ENCODE measurements around the gene CCDC141. TPM values are rescaled to one million over a fixed set of nuclear protein-coding genes. Genes with fewer than 3 reads are reported as not detected.

CCDC141 gene
- total and polyA plus RNA-seq, 2 of the 13 experiments (the other 11 are each of a cell fraction or from before 2014, with no cell fraction given) = not detected

GRCh38 chr2:179021258-179021657 is 28.7 kb downstream of the CCDC141 start:
- ATAC-seq (no peak), FAIRE-seq (no peak), DNase-seq (ENCODE audit: low spot score) (no peak)
- H3K36me3 ChIP-seq (replicated peaks in 1 of 2; ENCODE audit: control insufficient read depth in 1 of 2, insufficient read depth in 2 of 2, low read length in 2 of 2) = no peaks in the 10 kb centered on the region
- TF ChIP-seq NR2F1 (CRISPR knock-in tag; IDR thresholded peaks at IDR 0.05) (no peak), ATM (IDR thresholded peaks at IDR 0.05; ENCODE audit: borderline replicate concordance) (no peak), ZNF382 (CRISPR knock-in tag; IDR thresholded peaks at IDR 0.05; ENCODE audit: borderline replicate concordance) (no peak), ZNF616 (CRISPR knock-in tag; IDR thresholded peaks at IDR 0.05; ENCODE audit: low read depth) (no peak), MYC (CRISPR knock-in tag; IDR thresholded peaks at IDR 0.05; ENCODE audit: borderline replicate concordance) (no peak), GZF1 (CRISPR knock-in tag; IDR thresholded peaks at IDR 0.05) (no peak), ZNF230 (CRISPR knock-in tag; IDR thresholded peaks at IDR 0.05) (no peak), ZNF263 (CRISPR knock-in tag; IDR thresholded peaks at IDR 0.05) (no peak), ZNF333 (CRISPR knock-in tag; IDR thresholded peaks at IDR 0.05; ENCODE audit: borderline replicate concordance) (no peak)
- no peak overlapping the region for H3K27ac ChIP-seq (ENCODE audit: extremely low read length, insufficient read depth, low read length)
- in situ Hi-C loops (cut with HindIII; ENCODE audit: extremely low pct_ligation_motif_present, low pct_unique_long_range_greater_than_20kb) = no loop called here
- no peaks in the 10 kb centered on the region for H3K27me3 ChIP-seq (ENCODE audit: control insufficient read depth in 1 of 2, insufficient read depth in 2 of 2, low read length in 2 of 2)
- ChIA-PET POLR2A (no interaction called here), CTCF (ENCODE audit: low intra/inter-chr PET ratio, low total read pairs) (no interaction called here)
- no TSS peak for BruUV-seq (replicated peaks)
- H3K79me2 ChIP-seq (ENCODE audit: insufficient read depth, low read length) = no peaks in the 10 kb centered on the region
- no peaks in the 10 kb centered on the region for H3K4me1 ChIP-seq (ENCODE audit: insufficient read depth, low read length)
- no peak overlapping the region for H3K4me3 ChIP-seq (replicated peaks in 1 of 3; ENCODE audit: insufficient read depth in 1 of 3, low read depth in 2 of 3, low read length in 3 of 3)
- intact Hi-C loops (cut with micrococcal nuclease; ENCODE audit: unreplicated experiment) = no loop called here
- no peak overlapping the region for H2AFZ ChIP-seq (ENCODE audit: low read length)
- WGBS (ENCODE audit: low lambda C conversion rate) = 30% methylated on average over 2 of the region's 2 CpGs
- no peak overlapping the region for H3K4me2 ChIP-seq (ENCODE audit: low read depth, low read length)
- no peak overlapping the region for H3K9ac ChIP-seq (ENCODE audit: insufficient read depth, low read depth, low read length)
- no peaks in the 10 kb centered on the region for H4K20me1 ChIP-seq (ENCODE audit: insufficient read depth, low read length)
- H3K9me3 ChIP-seq (ENCODE audit: low read length) = no peaks in the 10 kb centered on the region

GRCh38 chr2:179020156-179020750 is 29.7 kb downstream of the CCDC141 start:
- CTCF ChIA-PET (ENCODE audit: low intra/inter-chr PET ratio, low total read pairs) = no interaction called here

More at GRCh38 chr2:179020156-179020750, 29.7 kb downstream of the CCDC141 start:
- 0 out of 2 replicates have a peak, but pooled peaks have one; percentile 15 for TF ChIP-seq ZSCAN12 (CRISPR knock-in tag; IDR thresholded peaks at IDR 0.05)
- no peak for TF ChIP-seq ZBTB49 (CRISPR knock-in tag; IDR thresholded peaks at IDR 0.05; ENCODE audit: borderline replicate concordance)
- peak; percentile 61 for TF ChIP-seq STAG1 (CRISPR knock-in tag; IDR thresholded peaks at IDR 0.05)
- TF ChIP-seq CTCF (CRISPR knock-in tag; IDR thresholded peaks at IDR 0.05) = peak; percentile 72
- TF ChIP-seq RORA (CRISPR knock-in tag; IDR thresholded peaks at IDR 0.05) = no peak
- no peak for TF ChIP-seq HNF4A (CRISPR knock-in tag; IDR thresholded peaks at IDR 0.05)
- Histone ChIP-seq H3K9ac (ENCODE audit: insufficient read depth, low read depth, low read length) (no peak overlapping the region), H3K79me2 (ENCODE audit: insufficient read depth, low read length) (no peaks in the 10 kb centered on the region), H2AFZ (ENCODE audit: low read length) (no peak overlapping the region), H3K4me1 (ENCODE audit: insufficient read depth, low read length) (no peaks in the 10 kb centered on the region), H3K9me3 (ENCODE audit: low read length) (no peaks in the 10 kb centered on the region), H4K20me1 (ENCODE audit: insufficient read depth, low read length) (no peaks in the 10 kb centered on the region), H3K27ac (ENCODE audit: extremely low read length, insufficient read depth, low read length) (no peak overlapping the region), H3K27me3 (ENCODE audit: control insufficient read depth in 1 of 2, insufficient read depth in 2 of 2, low read length in 2 of 2) (no peaks in the 10 kb centered on the region), H3K4me2 (ENCODE audit: low read depth, low read length) (no peak overlapping the region), H3K36me3 (replicated peaks in 1 of 2; ENCODE audit: control insufficient read depth in 1 of 2, insufficient read depth in 2 of 2, low read length in 2 of 2) (no peaks in the 10 kb centered on the region), H3K4me3 (replicated peaks in 1 of 3; ENCODE audit: insufficient read depth in 1 of 3, low read depth in 2 of 3, low read length in 3 of 3) (no peak overlapping the region)
- DNase-seq (ENCODE audit: low spot score) (peak; percentile 44), FAIRE-seq (peak; percentile 12), ATAC-seq (peak; percentile 100)
- 4% methylated on average over 3 of the region's 3 CpGs for WGBS (ENCODE audit: low lambda C conversion rate)
- no TSS peak for BruUV-seq (replicated peaks)
- in situ Hi-C loops (cut with HindIII; ENCODE audit: extremely low pct_ligation_motif_present, low pct_unique_long_range_greater_than_20kb) = no loop called here
- POLR2A ChIA-PET = no interaction called here
- intact Hi-C loops (cut with micrococcal nuclease; ENCODE audit: unreplicated experiment) = loop anchor here (1.0 kb wide), 1 partner anchor 129 kb away; no protein-coding TSS in a partner anchor
